Activated T-cell treated with anti-CD3 and anti-CD28 coated beads for 48 hours (primary cell): ENCODE measurements around the gene PRKCE.

ENCODE experiments used
- DNase-seq: peaks from one replicate; pipeline ENCODE4 v3.0.0-alpha.2; 2020; ENCODE audit warnings: low read depth

The PRKCE gene

GRCh38 chr2:45809205-45809604 is 157.7 kb downstream of the PRKCE start:
- DNase-seq = no peak

- no peak for DNase-seq
These were observed 160.6 kb downstream of the PRKCE start for GRCh38 chr2:45812011-45812500.

- no peak for DNase-seq
These were observed 161.8 kb downstream of the PRKCE start for GRCh38 chr2:45813003-45813941.

- DNase-seq = no peak
These were observed 163.0 kb downstream of the PRKCE start for GRCh38 chr2:45814488-45814887.

GRCh38 chr2:45814951-45815621 is 163.6 kb downstream of the PRKCE start:
- DNase-seq = no peak

- no peak for DNase-seq
These were observed 164.8 kb downstream of the PRKCE start for GRCh38 chr2:45816272-45816671.

- DNase-seq = no peak
These were observed 167.1 kb downstream of the PRKCE start for GRCh38 chr2:45818591-45818990.

- DNase-seq = no peak
These were observed 168.6 kb downstream of the PRKCE start for GRCh38 chr2:45820048-45820447.

GRCh38 chr2:45821558-45822271 is 170.2 kb downstream of the PRKCE start:
- DNase-seq = no peak

GRCh38 chr2:45822272-45822630 is 170.8 kb downstream of the PRKCE start:
- no peak for DNase-seq

- DNase-seq = no peak
These were observed 172.3 kb downstream of the PRKCE start for GRCh38 chr2:45823723-45824206.

- no peak for DNase-seq
These were observed 173.7 kb downstream of the PRKCE start for GRCh38 chr2:45825001-45825651.

GRCh38 chr2:45826460-45826859 is 175.0 kb downstream of the PRKCE start:
- no peak for DNase-seq

- no peak for DNase-seq
These were observed 175.6 kb downstream of the PRKCE start for GRCh38 chr2:45826884-45827635.

GRCh38 chr2:45830322-45830721 is 178.8 kb downstream of the PRKCE start:
- no peak for DNase-seq

- no peak for DNase-seq
These were observed 182.0 kb downstream of the PRKCE start for GRCh38 chr2:45833301-45833967.

GRCh38 chr2:45833968-45834344 is 182.5 kb downstream of the PRKCE start:
- no peak for DNase-seq

- no peak for DNase-seq
These were observed 182.9 kb downstream of the PRKCE start for GRCh38 chr2:45834372-45834771.

- no peak for DNase-seq
These were observed 183.4 kb downstream of the PRKCE start for GRCh38 chr2:45834858-45835257.

GRCh38 chr2:45836316-45836715 is 184.8 kb downstream of the PRKCE start:
- no peak for DNase-seq

- no peak for DNase-seq
These were observed 185.3 kb downstream of the PRKCE start for GRCh38 chr2:45836740-45837139.
